ENCODE measurements around the gene CSMD2. TPM values are rescaled to one million over a fixed set of nuclear protein-coding genes. Genes with fewer than 3 reads are reported as not detected.

CSMD2 gene
- total RNA-seq, 1 experiment from 2014 or later: 0.22 TPM

DNA sequence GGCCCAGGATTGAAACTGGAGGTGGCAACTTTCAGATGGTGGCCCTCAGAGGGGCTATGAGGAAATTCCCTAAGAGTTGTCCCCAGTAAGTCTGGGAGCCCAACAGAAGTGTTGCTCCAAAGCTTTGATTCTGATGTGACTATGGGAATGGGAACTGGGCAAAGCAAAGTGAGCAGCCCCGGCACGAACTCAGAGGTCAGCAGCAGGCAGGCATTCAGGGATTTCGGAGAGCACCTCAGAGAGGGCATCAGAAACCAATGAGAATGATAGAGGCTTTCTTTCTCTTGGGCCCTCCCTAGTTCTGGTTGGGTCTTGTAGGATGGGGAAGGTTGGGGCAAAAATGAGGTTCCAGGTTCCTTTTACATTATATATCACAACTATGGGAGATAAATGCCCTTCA is 422.4 kb downstream of the CSMD2 start:
- intact Hi-C loops (cut with micrococcal nuclease): no loop called here
- no peak overlapping the region for H3K4me3 ChIP-seq (replicated peaks in 1 of 2; ENCODE audit: low read depth in 1 of 2, low read length in 2 of 2)
- CTCF ChIA-PET: no interaction called here
- no peak for ATAC-seq
- no peak overlapping the region for H3K27ac ChIP-seq (ENCODE audit: low read depth, low read length)
- peaks cover 19% of the 10 kb centered on the region for H3K27me3 ChIP-seq (ENCODE audit: insufficient read depth, low read length)
- H3K9me2 ChIP-seq (ENCODE audit: insufficient read depth): no peaks in the 10 kb centered on the region
- no peak overlapping the region for H3K4me2 ChIP-seq (ENCODE audit: low read length)
- POLR2A ChIA-PET: no interaction called here
- H3K36me3 ChIP-seq (ENCODE audit: control insufficient read depth in 1 of 2, insufficient read depth in 2 of 2, low read length in 2 of 2): no peaks in the 10 kb centered on the region
- DNase-seq (ENCODE audit: low read depth, low spot score): no peak
- H3K79me2 ChIP-seq (ENCODE audit: insufficient read depth, low read length): no peaks in the 10 kb centered on the region
- RAD21 ChIA-PET (ENCODE audit: low non-redundant PET in 1 of 2, low total read pairs in 2 of 2, uncharacterized antibody in 2 of 2, unreplicated experiment in 2 of 2): no interaction called here
- BruUV-seq (replicated peaks): no TSS peak
- no peaks in the 10 kb centered on the region for H3K9me3 ChIP-seq (ENCODE audit: control insufficient read depth in 1 of 2, insufficient read depth in 1 of 2, low read depth in 1 of 2, low read length in 2 of 2)
- TF ChIP-seq JUND (IDR thresholded peaks at IDR 0.05) (no peak), EGR1 (IDR thresholded peaks at IDR 0.05; ENCODE audit: low read depth) (no peak), CBX3 (IDR thresholded peaks at IDR 0.05; ENCODE audit: low read depth) (no peak), YY1 (IDR thresholded peaks at IDR 0.05; ENCODE audit: extremely low read depth, insufficient replicate concordance, low read depth, low read length) (no peak), CEBPB (IDR thresholded peaks at IDR 0.05; ENCODE audit: low read depth) (no peak), POLR2AphosphoS5 (IDR thresholded peaks at IDR 0.05; ENCODE audit: low read depth, low read length) (no peak), ZNF274 (IDR thresholded peaks at IDR 0.05; ENCODE audit: low read depth, low read length) (no peak), TCF7L2 (IDR thresholded peaks at IDR 0.05; ENCODE audit: borderline replicate concordance, extremely low read depth, insufficient read depth, insufficient read length) (no peak), SP1 (IDR thresholded peaks at IDR 0.05; ENCODE audit: low read depth) (no peak), EZH2 (IDR thresholded peaks at IDR 0.05) (no peak), RAD21 (IDR thresholded peaks at IDR 0.05; ENCODE audit: low read depth) (no peak), SIN3A (IDR thresholded peaks at IDR 0.05; ENCODE audit: low read depth) (no peak), POLR2A (IDR thresholded peaks at IDR 0.05; ENCODE audit: borderline replicate concordance, extremely low read depth, insufficient read depth, insufficient read length) (no peak)
- TF ChIP-seq, protein P1, sequence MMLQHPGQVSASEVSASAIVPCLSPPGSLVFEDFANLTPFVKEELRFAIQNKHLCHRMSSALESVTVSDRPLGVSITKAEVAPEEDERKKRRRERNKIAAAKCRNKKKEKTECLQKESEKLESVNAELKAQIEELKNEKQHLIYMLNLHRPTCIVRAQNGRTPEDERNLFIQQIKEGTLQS (IDR thresholded peaks at IDR 0.05): no peak
- TF ChIP-seq, protein P2, sequence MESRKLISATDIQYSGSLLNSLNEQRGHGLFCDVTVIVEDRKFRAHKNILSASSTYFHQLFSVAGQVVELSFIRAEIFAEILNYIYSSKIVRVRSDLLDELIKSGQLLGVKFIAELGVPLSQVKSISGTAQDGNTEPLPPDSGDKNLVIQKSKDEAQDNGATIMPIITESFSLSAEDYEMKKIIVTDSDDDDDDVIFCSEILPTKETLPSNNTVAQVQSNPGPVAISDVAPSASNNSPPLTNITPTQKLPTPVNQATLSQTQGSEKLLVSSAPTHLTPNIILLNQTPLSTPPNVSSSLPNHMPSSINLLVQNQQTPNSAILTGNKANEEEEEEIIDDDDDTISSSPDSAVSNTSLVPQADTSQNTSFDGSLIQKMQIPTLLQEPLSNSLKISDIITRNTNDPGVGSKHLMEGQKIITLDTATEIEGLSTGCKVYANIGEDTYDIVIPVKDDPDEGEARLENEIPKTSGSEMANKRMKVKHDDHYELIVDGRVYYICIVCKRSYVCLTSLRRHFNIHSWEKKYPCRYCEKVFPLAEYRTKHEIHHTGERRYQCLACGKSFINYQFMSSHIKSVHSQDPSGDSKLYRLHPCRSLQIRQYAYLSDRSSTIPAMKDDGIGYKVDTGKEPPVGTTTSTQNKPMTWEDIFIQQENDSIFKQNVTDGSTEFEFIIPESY (IDR thresholded peaks at IDR 0.05; ENCODE audit: extremely low read depth, insufficient replicate concordance, low read length): no peak
- TF ChIP-seq, protein P3, sequence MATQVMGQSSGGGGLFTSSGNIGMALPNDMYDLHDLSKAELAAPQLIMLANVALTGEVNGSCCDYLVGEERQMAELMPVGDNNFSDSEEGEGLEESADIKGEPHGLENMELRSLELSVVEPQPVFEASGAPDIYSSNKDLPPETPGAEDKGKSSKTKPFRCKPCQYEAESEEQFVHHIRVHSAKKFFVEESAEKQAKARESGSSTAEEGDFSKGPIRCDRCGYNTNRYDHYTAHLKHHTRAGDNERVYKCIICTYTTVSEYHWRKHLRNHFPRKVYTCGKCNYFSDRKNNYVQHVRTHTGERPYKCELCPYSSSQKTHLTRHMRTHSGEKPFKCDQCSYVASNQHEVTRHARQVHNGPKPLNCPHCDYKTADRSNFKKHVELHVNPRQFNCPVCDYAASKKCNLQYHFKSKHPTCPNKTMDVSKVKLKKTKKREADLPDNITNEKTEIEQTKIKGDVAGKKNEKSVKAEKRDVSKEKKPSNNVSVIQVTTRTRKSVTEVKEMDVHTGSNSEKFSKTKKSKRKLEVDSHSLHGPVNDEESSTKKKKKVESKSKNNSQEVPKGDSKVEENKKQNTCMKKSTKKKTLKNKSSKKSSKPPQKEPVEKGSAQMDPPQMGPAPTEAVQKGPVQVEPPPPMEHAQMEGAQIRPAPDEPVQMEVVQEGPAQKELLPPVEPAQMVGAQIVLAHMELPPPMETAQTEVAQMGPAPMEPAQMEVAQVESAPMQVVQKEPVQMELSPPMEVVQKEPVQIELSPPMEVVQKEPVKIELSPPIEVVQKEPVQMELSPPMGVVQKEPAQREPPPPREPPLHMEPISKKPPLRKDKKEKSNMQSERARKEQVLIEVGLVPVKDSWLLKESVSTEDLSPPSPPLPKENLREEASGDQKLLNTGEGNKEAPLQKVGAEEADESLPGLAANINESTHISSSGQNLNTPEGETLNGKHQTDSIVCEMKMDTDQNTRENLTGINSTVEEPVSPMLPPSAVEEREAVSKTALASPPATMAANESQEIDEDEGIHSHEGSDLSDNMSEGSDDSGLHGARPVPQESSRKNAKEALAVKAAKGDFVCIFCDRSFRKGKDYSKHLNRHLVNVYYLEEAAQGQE (IDR thresholded peaks at IDR 0.05; ENCODE audit: low read depth): no peak
- TF ChIP-seq, protein P4, sequence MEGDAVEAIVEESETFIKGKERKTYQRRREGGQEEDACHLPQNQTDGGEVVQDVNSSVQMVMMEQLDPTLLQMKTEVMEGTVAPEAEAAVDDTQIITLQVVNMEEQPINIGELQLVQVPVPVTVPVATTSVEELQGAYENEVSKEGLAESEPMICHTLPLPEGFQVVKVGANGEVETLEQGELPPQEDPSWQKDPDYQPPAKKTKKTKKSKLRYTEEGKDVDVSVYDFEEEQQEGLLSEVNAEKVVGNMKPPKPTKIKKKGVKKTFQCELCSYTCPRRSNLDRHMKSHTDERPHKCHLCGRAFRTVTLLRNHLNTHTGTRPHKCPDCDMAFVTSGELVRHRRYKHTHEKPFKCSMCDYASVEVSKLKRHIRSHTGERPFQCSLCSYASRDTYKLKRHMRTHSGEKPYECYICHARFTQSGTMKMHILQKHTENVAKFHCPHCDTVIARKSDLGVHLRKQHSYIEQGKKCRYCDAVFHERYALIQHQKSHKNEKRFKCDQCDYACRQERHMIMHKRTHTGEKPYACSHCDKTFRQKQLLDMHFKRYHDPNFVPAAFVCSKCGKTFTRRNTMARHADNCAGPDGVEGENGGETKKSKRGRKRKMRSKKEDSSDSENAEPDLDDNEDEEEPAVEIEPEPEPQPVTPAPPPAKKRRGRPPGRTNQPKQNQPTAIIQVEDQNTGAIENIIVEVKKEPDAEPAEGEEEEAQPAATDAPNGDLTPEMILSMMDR (IDR thresholded peaks at IDR 0.05 in 2 of 3, conservative IDR thresholded peaks at IDR 0.05 in 1 of 3; ENCODE audit: borderline replicate concordance in 1 of 3, insufficient read depth in 1 of 3, low read depth in 2 of 3, low read length in 2 of 3): no peak
- H3K9ac ChIP-seq (ENCODE audit: low read length): no peak overlapping the region
- no peaks in the 10 kb centered on the region for H3K4me1 ChIP-seq (ENCODE audit: control insufficient read depth in 1 of 2, insufficient read depth in 2 of 2, low read length in 2 of 2)
- H4K20me1 ChIP-seq (ENCODE audit: insufficient read depth): no peaks in the 10 kb centered on the region
- H2AFZ ChIP-seq (ENCODE audit: low read depth, low read length, poor library complexity, severe bottlenecking): no peak overlapping the region
